Stimulated activated CD4-positive, alpha-beta T cell treated with anti-CD3 and anti-CD28 coated beads, TNF-alpha, amount 100 ng/mL, for 4 hours (primary cell): Measurements from ENCODE around the gene ZC3H4.

Experiments used
- DNase-seq, 3 experiments: peaks; one replicate each; pipeline ENCODE4 v3.0.0-alpha.2; 2020; ENCODE audit warnings: low read depth in 3 of 3

The ZC3H4 gene

GRCh38 chr19:47021536-47022139 lies 91.9 kb downstream of the ZC3H4 start:
- DNase-seq, result no peak

- DNase-seq, result no peak
Observed at GRCh38 chr19:47020992-47021496, 92.5 kb downstream of the ZC3H4 start.

GRCh38 chr19:47020132-47020805 lies 93.3 kb downstream of the ZC3H4 start:
- DNase-seq, result no peak

- DNase-seq, result no peak
Observed at GRCh38 chr19:47019431-47020041, 94.0 kb downstream of the ZC3H4 start, which contains the start of gene NPAS1. Gene NPAS1 (plus strand): TSS chr19:47019837. CDS start chr19:47021048, 1,211 bp downstream.

- DNase-seq, result no peak
Observed at GRCh38 chr19:47018923-47019322, 94.7 kb downstream of the ZC3H4 start.
